ENCODE measurements around the gene KIF26B.

DNA sequence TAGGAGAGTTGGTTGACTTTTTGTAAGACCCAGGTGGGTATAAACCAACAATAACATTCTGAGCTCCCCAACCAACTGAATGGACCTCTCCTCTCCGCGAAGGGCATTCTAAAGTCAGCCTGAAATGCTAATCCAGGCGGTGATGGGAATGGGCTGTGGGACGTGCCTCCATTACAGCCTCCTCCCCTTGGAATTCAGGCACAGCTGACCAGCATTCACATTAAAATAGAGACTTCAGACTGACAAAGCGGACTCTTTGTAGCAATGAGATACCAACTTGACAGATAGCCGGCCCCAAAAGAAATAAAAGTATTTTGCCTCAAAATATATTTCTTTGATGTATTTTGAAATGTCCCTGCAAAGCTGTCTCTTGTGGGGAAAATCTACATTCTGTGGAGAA lies 101.7 kb downstream of the KIF26B start:
- TF ChIP-seq, protein P1, sequence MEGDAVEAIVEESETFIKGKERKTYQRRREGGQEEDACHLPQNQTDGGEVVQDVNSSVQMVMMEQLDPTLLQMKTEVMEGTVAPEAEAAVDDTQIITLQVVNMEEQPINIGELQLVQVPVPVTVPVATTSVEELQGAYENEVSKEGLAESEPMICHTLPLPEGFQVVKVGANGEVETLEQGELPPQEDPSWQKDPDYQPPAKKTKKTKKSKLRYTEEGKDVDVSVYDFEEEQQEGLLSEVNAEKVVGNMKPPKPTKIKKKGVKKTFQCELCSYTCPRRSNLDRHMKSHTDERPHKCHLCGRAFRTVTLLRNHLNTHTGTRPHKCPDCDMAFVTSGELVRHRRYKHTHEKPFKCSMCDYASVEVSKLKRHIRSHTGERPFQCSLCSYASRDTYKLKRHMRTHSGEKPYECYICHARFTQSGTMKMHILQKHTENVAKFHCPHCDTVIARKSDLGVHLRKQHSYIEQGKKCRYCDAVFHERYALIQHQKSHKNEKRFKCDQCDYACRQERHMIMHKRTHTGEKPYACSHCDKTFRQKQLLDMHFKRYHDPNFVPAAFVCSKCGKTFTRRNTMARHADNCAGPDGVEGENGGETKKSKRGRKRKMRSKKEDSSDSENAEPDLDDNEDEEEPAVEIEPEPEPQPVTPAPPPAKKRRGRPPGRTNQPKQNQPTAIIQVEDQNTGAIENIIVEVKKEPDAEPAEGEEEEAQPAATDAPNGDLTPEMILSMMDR (optimal IDR thresholded peaks at IDR 0.05 in 1 of 3, IDR thresholded peaks at IDR 0.05 in 1 of 3, conservative IDR thresholded peaks at IDR 0.05 in 1 of 3; ENCODE audit: extremely low read depth in 1 of 3, insufficient read depth in 2 of 3, low read length in 3 of 3), result no peak
- no peak for TF ChIP-seq EZH2 (IDR thresholded peaks at IDR 0.05; ENCODE audit: low read length)
